Loucy (cell line): ENCODE results near the gene TOB2.
"Not testable (repeated sequence)": the region's sequence is repeated elsewhere in the genome, so short reads cannot be mapped to it uniquely, and the experiment has no call there.

Experiments used
- H2AFZ ChIP-seq: fragments of 200-600 bp; sonication (generic); 2 replicates; pipeline ENCODE4 v1.6.0; 2016; ENCODE audit warnings: antibody characterized with exemption, mild to moderate bottlenecking, low read length, moderate library complexity
- H3F3A ChIP-seq: fragments of 200-600 bp; 2 replicates; pipeline ENCODE4 v1.6.0; 2016; ENCODE audit warnings: antibody characterized with exemption, low read depth, mild to moderate bottlenecking
- H3K27me3 ChIP-seq: fragments of 200-600 bp; sonication (generic); 2 replicates; pipeline ENCODE4 v1.6.1; 2014; ENCODE audit warnings: low read length, mild to moderate bottlenecking; ENCODE audit not compliant: insufficient read depth, poor library complexity, severe bottlenecking
- H3K36me3 ChIP-seq: fragments of 200-600 bp; sonication (generic); 2 replicates; pipeline ENCODE4 v1.6.1; 2016; ENCODE audit warnings: low read length; ENCODE audit not compliant: insufficient read depth
- H3K4me1 ChIP-seq: fragments of 200-600 bp; sonication (generic); 2 replicates; pipeline ENCODE4 v1.5.1; 2014; ENCODE audit warnings: low read length, mild to moderate bottlenecking; ENCODE audit not compliant: insufficient read depth, poor library complexity, severe bottlenecking
- H3K4me2 ChIP-seq: fragments of 200-600 bp; sonication (generic); 2 replicates; pipeline ENCODE4 v1.6.0; 2014; ENCODE audit warnings: antibody characterized with exemption, low read length, low read depth, mild to moderate bottlenecking; ENCODE audit not compliant: poor library complexity, severe bottlenecking
- H3K4me3 ChIP-seq: fragments of 200-600 bp; sonication (generic); 2 replicates; pipeline ENCODE4 v1.5.1; 2014; ENCODE audit warnings: low read length, mild to moderate bottlenecking, mixed read lengths; ENCODE audit not compliant: poor library complexity, severe bottlenecking
- H3K79me2 ChIP-seq: fragments of 200-600 bp; sonication (generic); 2 replicates; pipeline ENCODE4 v1.6.1; 2014; ENCODE audit warnings: low read length; ENCODE audit not compliant: insufficient read depth
- H3K9ac ChIP-seq: fragments of 200-600 bp; sonication (generic); 2 replicates; pipeline ENCODE4 v1.6.0; 2014; ENCODE audit warnings: mild to moderate bottlenecking, low read depth, low read length, moderate library complexity; ENCODE audit not compliant: poor library complexity, severe bottlenecking
- H3K9me2 ChIP-seq: fragments of 200-600 bp; sonication (generic); replicated peaks from 2 replicates; pipeline ENCODE4 v1.6.1; 2016; ENCODE audit warnings: low read depth, low read length, mixed read lengths
- H3K9me3 ChIP-seq: fragments of 200-600 bp; sonication (generic); 2 replicates; pipeline ENCODE4 v1.6.1; 2014; ENCODE audit warnings: mild to moderate bottlenecking, antibody characterized with exemption, low read length, low read depth; ENCODE audit not compliant: insufficient read depth
- H4K20me1 ChIP-seq: fragments of 200-600 bp; sonication (generic); 2 replicates; pipeline ENCODE4 v1.6.0; 2014; ENCODE audit warnings: antibody characterized with exemption, low read length, mild to moderate bottlenecking; ENCODE audit not compliant: insufficient read depth, poor library complexity, severe bottlenecking
- EZH2phosphoT487 ChIP-seq: fragments of 200-600 bp; IDR thresholded peaks from 2 replicates; pipeline ENCODE4 v1.6.1; 2018; ENCODE audit warnings: antibody characterized with exemption, mild to moderate bottlenecking, moderate library complexity, borderline replicate concordance
- TF ChIP-seq, protein P1 (sequence below): fragments of 200-600 bp; sonication (generic); conservative IDR thresholded peaks from 2 replicates; pipeline ENCODE4 v1.5.1; 2014; ENCODE audit warnings: mild to moderate bottlenecking, antibody characterized with exemption, low read length

TOB2 gene

DNA sequence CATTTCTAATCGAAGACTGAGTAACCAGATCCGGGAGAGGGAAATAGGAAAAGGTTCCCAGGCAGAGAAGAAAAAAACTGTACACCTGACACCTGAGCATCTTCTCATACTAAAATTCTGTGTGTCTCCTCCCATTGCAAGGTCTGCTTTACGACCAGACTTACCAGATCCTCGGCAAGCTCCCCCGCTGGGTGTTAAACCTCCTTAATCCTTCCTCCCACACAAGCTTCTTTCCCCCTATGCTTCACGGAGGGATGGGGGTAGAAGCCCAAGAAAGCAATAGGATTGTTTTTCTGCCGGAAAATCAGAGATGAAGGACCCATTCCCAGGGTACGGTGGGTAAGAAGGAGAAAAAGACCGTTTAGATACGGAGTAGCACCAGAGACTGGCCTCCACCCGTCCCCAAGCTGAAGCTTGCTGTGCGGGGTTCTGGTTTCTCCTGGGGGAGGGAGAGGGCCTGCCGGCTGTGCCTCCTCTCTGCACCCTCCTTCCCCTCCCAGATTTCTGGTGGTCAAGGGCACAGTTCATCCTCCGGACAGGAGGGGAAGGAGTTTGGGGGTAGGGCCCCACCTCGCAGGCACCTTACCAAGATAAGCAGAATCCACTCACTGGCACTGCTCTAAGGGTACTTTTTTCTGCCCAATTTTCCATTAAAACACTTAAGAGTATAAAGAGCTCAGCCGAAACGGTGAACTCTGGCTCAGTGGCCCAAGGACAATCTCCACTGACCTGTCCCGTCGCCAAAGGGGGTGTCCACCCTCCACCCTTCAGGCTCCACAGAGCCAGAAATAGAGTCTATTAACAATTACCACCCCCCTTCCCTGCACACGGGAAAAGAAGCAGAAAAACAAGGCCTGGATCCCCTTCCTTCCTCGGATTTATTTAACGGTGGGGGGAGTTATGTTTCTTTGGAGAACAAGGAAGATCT lies 1.2 kb downstream of the TOB2 start:
- Histone ChIP-seq H3F3A (no peaks in the 10 kb centered on the region), H3K4me1 (peaks cover 19% of the 10 kb centered on the region)

DNA sequence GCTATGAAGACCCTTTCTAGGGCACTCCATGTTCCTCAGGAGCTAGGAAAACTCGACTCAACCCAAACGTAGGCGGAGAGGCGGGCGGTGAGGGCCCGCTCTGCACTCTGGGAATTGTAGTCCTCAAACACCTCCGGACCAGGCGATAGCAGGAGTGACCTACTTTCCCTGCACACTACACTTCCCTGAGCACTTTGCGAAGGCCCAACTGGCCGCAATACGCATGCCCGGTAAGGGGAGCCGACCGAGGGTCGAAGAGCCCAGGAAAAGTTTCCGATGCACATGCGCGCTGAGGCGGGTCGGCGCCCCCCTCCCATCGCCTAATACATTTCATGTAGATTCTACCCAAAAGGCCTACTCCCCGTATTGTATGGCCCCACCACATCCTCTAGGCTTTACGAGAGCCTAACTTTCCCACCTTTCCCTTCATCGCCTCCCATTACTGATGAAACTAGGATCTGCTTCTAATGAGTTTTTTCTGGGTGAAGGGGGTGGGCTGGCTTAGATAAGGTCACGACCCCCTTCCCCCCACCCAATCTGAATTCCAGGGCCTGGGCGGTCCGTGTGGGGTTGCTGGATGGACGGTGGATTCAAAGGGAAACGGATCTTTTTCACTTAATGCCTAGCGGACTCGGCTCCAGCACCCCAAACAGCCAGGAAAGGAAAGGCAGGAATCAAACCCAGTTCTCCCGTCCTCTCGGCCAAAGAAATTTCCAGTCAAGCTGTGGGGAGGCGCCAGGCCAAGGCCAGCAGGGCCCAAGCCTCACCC lies 2.1 kb downstream of the TOB2 start:
- H3K4me2 ChIP-seq = peak overlapping the region; percentile 92
- H3K4me1 ChIP-seq = peaks cover 19% of the 10 kb centered on the region
- H3K27me3 ChIP-seq = no peaks in the 10 kb centered on the region
- H3K4me3 ChIP-seq = peak overlapping the region; percentile 95
- no peaks in the 10 kb centered on the region for H3F3A ChIP-seq
- H3K9me3 ChIP-seq = no peaks in the 10 kb centered on the region
- no peaks in the 10 kb centered on the region for H3K36me3 ChIP-seq
- H4K20me1 ChIP-seq = peaks cover 25% of the 10 kb centered on the region
- TF ChIP-seq, protein P1, sequence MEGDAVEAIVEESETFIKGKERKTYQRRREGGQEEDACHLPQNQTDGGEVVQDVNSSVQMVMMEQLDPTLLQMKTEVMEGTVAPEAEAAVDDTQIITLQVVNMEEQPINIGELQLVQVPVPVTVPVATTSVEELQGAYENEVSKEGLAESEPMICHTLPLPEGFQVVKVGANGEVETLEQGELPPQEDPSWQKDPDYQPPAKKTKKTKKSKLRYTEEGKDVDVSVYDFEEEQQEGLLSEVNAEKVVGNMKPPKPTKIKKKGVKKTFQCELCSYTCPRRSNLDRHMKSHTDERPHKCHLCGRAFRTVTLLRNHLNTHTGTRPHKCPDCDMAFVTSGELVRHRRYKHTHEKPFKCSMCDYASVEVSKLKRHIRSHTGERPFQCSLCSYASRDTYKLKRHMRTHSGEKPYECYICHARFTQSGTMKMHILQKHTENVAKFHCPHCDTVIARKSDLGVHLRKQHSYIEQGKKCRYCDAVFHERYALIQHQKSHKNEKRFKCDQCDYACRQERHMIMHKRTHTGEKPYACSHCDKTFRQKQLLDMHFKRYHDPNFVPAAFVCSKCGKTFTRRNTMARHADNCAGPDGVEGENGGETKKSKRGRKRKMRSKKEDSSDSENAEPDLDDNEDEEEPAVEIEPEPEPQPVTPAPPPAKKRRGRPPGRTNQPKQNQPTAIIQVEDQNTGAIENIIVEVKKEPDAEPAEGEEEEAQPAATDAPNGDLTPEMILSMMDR = no peak
- no peak for TF ChIP-seq EZH2phosphoT487
- H3K9me2 ChIP-seq = no peaks in the 10 kb centered on the region
- peak overlapping the region; percentile 97 for H3K9ac ChIP-seq
- peak overlapping the region; percentile 78 for H2AFZ ChIP-seq
- H3K79me2 ChIP-seq = peaks cover 81% of the 10 kb centered on the region

More for the DNA sequence above, 1.2 kb downstream of the TOB2 start:
- Histone ChIP-seq H3K27me3 (no peaks in the 10 kb centered on the region), H2AFZ (peak overlapping the region; percentile 78; the same call in 1 of the 2 replicates), H3K4me3 (peak overlapping the region; percentile 95), H3K9me3 (no peaks in the 10 kb centered on the region), H3K36me3 (no peaks in the 10 kb centered on the region), H4K20me1 (peaks cover 25% of the 10 kb centered on the region), H3K4me2 (peak overlapping the region; percentile 92), H3K9ac (peak overlapping the region; percentile 97), H3K79me2 (peaks cover 74% of the 10 kb centered on the region), H3K9me2 (no peaks in the 10 kb centered on the region)
- TF ChIP-seq, protein P1 = no peak
- TF ChIP-seq EZH2phosphoT487 = no peak

DNA sequence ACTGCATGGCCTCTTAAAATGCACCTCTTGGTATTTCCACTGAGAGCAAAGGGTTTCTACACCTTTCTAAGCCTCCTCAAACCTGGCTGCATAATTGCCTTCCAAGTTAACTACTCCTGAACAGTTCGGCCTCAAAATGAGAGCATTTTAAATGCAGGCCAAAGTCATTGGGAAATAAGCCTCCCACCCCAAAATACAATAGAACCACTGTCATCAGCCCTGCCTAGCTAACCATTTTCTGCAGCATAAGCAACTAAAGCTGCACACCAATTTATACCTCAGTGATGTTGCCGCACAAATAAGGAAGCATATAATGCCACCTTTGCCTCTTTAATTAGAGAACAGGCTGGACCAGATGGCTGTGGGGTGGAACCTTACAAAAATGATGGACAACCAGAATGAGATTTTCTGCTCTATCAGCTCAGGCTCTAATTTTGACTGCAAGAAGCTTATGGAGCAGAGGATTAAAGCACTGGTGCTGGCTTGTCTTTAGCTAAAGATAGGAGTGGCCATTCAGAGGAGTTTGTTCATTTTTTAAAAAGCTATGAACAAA lies 4.3 kb downstream of the TOB2 start:
- Histone ChIP-seq H4K20me1 (peaks cover 31% of the 10 kb centered on the region), H3K4me2 (peak overlapping the region; percentile 34), H3K9me2 (no peaks in the 10 kb centered on the region), H2AFZ (no peak overlapping the region), H3K9me3 (no peaks in the 10 kb centered on the region), H3K36me3 (peaks cover 2% of the 10 kb centered on the region; the same call in 1 of the 2 replicates), H3K27me3 (no peaks in the 10 kb centered on the region), H3K79me2 (peaks cover 82% of the 10 kb centered on the region), H3K4me1 (peaks cover 14% of the 10 kb centered on the region), H3F3A (no peaks in the 10 kb centered on the region), H3K4me3 (no peak overlapping the region), H3K9ac (no peak overlapping the region)
- TF ChIP-seq, protein P1 = no peak
- no peak for TF ChIP-seq EZH2phosphoT487

DNA sequence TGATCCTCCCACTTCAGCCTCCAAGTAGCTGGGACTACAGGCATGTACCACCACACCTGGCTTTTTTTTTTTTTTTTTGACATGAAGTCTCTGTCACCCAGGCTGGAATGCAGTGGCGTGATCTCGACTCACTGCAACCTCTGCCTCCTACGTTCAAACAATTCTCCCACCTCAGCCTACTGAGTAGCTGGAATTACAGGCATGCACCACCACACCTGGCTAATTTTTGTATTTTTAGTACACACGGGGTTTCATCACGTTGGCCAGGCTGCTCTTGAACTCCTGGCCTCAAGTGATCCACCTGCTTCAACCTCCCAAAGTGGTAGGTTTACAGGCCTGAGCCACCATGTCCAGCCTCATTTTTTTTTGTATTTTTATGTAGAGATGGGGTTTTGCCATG lies 6.1 kb downstream of the TOB2 start:
- H3K9me2 ChIP-seq, H3K27me3 ChIP-seq, H3K4me3 ChIP-seq, H3K9me3 ChIP-seq, H3F3A ChIP-seq, H3K4me2 ChIP-seq, H2AFZ ChIP-seq, H3K9ac ChIP-seq: not testable (repeated sequence)
- H3K79me2 ChIP-seq = peaks cover 82% of the 10 kb centered on the region
- H4K20me1 ChIP-seq = peaks cover 24% of the 10 kb centered on the region
- peaks cover 14% of the 10 kb centered on the region for H3K4me1 ChIP-seq
- H3K36me3 ChIP-seq = peaks cover 20% of the 10 kb centered on the region; the same call in 1 of the 2 replicates
